Esophagus muscularis mucosa (tissue), 4 donors: ENCODE results near the gene WDR62. TPM values are rescaled to one million over a fixed set of nuclear protein-coding genes. Genes with fewer than 3 reads are reported as not detected.

Source experiments
- DNase-seq: peaks from one replicate; pipeline ENCODE4 v3.0.0-alpha.2; 2017; ENCODE audit errors: extremely low spot score
- H3K27ac ChIP-seq, 4 donors: fragments of 200-600 bp; sonication (generic); replicated peaks in 1 of 4; 1 replicate in 3 of 4; 2 replicates in 1 of 4; pipeline ENCODE4 v1.5.1; 2016 to 2019; ENCODE audit warnings: mild to moderate bottlenecking in 1 of 4
- H3K27me3 ChIP-seq, 4 donors: fragments of 200-600 bp; sonication (generic); one replicate each; pipeline versions ENCODE4 v1.5.1 to v1.6.0; 2016 to 2019
- H3K36me3 ChIP-seq, 4 donors: fragments of 200-600 bp; sonication (generic); one replicate each; pipeline ENCODE4 v1.5.1; 2016 to 2019
- H3K4me1 ChIP-seq, 4 donors: fragments of 200-600 bp; sonication (generic); one replicate each; pipeline ENCODE4 v1.5.1; 2016 to 2019
- H3K4me3 ChIP-seq, 4 donors: fragments of 200-600 bp; sonication (generic); 1 replicate in 2 of 4; 2 replicates in 2 of 4; pipeline ENCODE4 v1.5.1; 2016 to 2019; ENCODE audit warnings: mild to moderate bottlenecking in 4 of 4, moderate library complexity in 1 of 4
- H3K9me3 ChIP-seq, 4 donors: fragments of 200-600 bp; sonication (generic); 1 replicate in 3 of 4; 2 replicates in 1 of 4; pipeline ENCODE4 v1.5.1; 2016 to 2019
- EP300 ChIP-seq: sonication (generic); formaldehyde crosslinking; IDR thresholded peaks from one replicate; pipeline ENCODE4 v1.6.1; 2017; ENCODE audit warnings: antibody characterized with exemption
- POLR2A ChIP-seq: fragments of 450-650 bp; IDR thresholded peaks from one replicate; pipeline ENCODE4 v1.6.1; 2017; ENCODE audit warnings: antibody characterized with exemption, moderate library complexity, mild to moderate bottlenecking, low read depth
- POLR2AphosphoS5 ChIP-seq, 2 donors: sonication (generic); formaldehyde crosslinking; IDR thresholded peaks; one replicate each; pipeline ENCODE4 v1.6.1; 2017; ENCODE audit warnings: antibody characterized with exemption in 2 of 2
- WGBS: methylation state at CpG from one replicate; pipeline ENCODE4 v1.1.5; 2018; 5-methylcytosine and 5-hydroxymethylcytosine counted together
- intact Hi-C: fragments of 100-400 bp; cut with DNase I; formaldehyde crosslinking; loops from one replicate; pipeline ENCODE4 v1.15.1; 2023
- total RNA-seq, 4 donors: library from RNA; depleted of rRNA; stranded (reverse); fragments of >200 nt; gene quantifications; one replicate each; pipeline versions ENCODE4 v1.1.0 to v1.2.1, GENCODE V29; 2016
- TF ChIP-seq, protein P1 (sequence below), 3 experiments: fragments of 200-600 bp in 2 of 3; fragments of 450-650 bp in 1 of 3; sonication (generic) in 2 of 3; IDR thresholded peaks; one replicate each; pipeline ENCODE4 v1.5.1; 2017 to 2019; ENCODE audit warnings: antibody characterized with exemption in 3 of 3, mild to moderate bottlenecking in 2 of 3, moderate library complexity in 1 of 3

The WDR62 gene
- total RNA-seq, 4 donors from 2014 or later = 0.26 to 0.52 (median 0.50) TPM; not detected in 1

DNA sequence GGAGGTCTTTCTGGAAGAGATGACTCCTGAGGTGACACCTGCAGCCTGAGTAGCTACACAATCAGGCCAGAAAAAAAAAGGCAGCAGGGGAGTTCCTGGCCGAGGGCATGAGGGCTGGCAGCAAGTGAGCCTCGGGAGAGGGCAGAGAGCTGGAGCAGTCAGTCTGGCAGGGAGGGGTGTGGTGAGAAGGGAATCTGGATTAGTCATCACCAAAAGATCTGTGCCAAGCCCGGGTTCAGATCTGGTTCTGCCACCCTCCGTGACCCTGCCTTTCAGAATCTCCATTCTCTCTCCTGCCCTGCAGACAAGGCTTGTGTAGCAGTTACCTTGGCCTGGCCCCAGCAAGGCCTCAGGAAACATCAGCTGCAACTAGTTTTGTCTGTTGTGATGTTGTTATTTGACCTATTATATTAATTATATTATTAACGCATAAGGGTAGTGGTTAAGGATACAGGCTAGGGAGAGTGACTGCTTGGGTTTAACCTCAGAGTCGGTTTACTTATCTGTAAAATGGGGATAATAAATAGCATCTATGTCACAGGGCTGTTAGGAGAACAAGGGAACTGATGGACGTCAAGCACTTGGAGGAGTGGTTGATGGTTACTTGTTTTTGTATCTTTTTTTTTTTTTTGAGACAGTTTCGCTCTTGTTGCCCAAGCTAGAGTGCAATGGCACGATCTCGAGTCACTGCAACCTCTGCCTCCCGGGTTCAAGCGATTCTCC is 82.4 kb downstream of the WDR62 start:
- WGBS = 58% methylated on average over 12 of the region's 12 CpGs
- Histone ChIP-seq H3K4me3 (peak overlapping the region in 1 of 4 donors; percentile 1), H3K36me3 (peaks cover 0 to 5% (median 2%) of the 10 kb centered on the region in 4 donors), H3K4me1 (peaks cover 23 to 46% (median 42%) of the 10 kb centered on the region in 4 donors), H3K27me3 (no peaks in the 10 kb centered on the region), H3K9me3 (no peaks in the 10 kb centered on the region), H3K27ac (peak overlapping the region; percentile 49 to 92 (median 73))
- DNase-seq = no peak
- TF ChIP-seq, protein P1, sequence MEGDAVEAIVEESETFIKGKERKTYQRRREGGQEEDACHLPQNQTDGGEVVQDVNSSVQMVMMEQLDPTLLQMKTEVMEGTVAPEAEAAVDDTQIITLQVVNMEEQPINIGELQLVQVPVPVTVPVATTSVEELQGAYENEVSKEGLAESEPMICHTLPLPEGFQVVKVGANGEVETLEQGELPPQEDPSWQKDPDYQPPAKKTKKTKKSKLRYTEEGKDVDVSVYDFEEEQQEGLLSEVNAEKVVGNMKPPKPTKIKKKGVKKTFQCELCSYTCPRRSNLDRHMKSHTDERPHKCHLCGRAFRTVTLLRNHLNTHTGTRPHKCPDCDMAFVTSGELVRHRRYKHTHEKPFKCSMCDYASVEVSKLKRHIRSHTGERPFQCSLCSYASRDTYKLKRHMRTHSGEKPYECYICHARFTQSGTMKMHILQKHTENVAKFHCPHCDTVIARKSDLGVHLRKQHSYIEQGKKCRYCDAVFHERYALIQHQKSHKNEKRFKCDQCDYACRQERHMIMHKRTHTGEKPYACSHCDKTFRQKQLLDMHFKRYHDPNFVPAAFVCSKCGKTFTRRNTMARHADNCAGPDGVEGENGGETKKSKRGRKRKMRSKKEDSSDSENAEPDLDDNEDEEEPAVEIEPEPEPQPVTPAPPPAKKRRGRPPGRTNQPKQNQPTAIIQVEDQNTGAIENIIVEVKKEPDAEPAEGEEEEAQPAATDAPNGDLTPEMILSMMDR (IDR thresholded peaks at IDR 0.05) = no peak
- peak; percentile 30 to 55 for TF ChIP-seq POLR2AphosphoS5 (IDR thresholded peaks at IDR 0.05)
- intact Hi-C loops = loop anchor here (10.0 kb wide), 1 partner anchor 78 kb away; the partner anchor contains the start of genes ZNF146 and ZNF565

DNA sequence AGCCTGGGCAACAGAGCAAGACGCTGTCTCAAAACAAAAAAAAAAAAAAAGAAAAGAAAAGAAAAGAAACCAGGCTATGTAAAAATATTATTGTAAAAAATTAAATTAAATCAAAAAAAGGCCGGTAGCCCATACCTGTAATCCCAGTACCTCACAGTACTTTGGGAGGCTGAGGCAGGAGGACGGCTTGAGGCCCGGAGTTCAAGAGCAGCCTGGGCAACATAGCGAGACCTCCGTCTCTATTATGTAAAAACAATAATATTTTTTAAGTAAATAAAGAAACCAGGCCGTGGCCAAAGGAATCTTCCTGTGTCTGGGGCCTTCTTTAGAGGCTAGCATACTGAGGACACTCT is 84.4 kb downstream of the WDR62 start:
- peak overlapping the region; percentile 92 to 100 (median 96) for H3K27ac ChIP-seq
- no peak for DNase-seq
- TF ChIP-seq EP300 = no peak
- TF ChIP-seq, protein P1 (IDR thresholded peaks at IDR 0.05) = no peak
- TF ChIP-seq POLR2AphosphoS5 (IDR thresholded peaks at IDR 0.05) = no peak
- TF ChIP-seq POLR2A = no peak
- 58% methylated on average over 7 of the region's 7 CpGs for WGBS
- H3K27me3 ChIP-seq = no peaks in the 10 kb centered on the region
- H3K4me3 ChIP-seq = peak overlapping the region; percentile 74 to 97 (median 76)
- H3K9me3 ChIP-seq = no peaks in the 10 kb centered on the region
- peaks cover 23 to 51% (median 43%) of the 10 kb centered on the region in 4 donors for H3K4me1 ChIP-seq
- intact Hi-C loops = loop anchor here (10.0 kb wide), 1 partner anchor 76 kb away; the partner anchor contains the start of genes ZNF146 and ZNF565
- H3K36me3 ChIP-seq = peaks cover 10 to 24% (median 21%) of the 10 kb centered on the region in 4 donors

DNA sequence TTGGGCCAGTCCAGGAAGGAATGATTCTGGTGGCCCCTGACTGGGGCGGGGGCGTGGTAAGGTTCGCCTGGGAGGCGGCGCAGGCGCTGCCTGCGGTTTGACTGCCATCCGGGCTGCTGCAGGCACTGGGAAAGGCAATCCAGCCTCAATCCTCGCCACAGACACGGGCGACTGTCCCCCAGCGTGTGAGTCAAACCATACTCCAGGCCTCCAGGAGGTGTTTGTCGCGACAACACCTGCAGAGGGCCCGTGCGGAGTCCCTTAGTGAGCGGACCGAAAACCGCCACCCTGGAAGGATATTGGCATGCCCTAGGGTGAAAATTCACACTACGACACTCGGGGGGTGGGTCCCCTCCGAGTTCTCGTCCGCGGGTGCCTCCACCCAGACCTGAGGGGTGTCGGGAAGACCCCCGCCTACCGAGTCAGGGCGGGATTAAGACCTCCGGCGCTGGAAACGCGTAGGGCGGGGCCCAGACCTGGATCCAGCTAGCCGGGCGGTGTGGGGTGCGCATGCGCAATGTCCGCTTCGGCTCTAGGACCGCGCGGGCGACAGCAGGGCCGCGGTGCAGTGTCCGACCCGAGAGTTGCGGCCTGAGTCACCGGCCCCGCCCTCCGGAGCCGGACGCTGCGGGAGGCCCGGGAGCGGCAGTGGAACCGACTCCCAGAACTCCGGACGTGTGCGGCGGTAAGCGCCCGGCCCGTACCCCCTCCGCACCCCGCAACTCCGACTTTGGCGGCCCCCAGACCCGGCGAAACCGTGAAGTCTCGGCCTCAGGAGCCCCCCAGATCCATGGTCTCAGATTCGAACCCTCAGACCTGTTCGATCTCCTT is 85.0 kb downstream of the WDR62 start, which contains the start of gene CAPNS1:
Gene CAPNS1 (plus strand): TSS at position 594 of the 831 bp plus-strand sequence. CDS start 946 bp downstream, outside the sequence.
- WGBS = under 1% methylated on average over 36 of the region's 75 CpGs
- H3K4me3 ChIP-seq = peak within 1 kb of the TSS; percentile 74 to 97 (median 76)
- H3K27ac ChIP-seq = peak within 1 kb of the TSS; percentile 92 to 100 (median 96)
- H3K9me3 ChIP-seq = no peaks in the 10 kb centered on the region
- peaks cover 23 to 51% (median 43%) of the 10 kb centered on the region in 4 donors for H3K4me1 ChIP-seq
- no peak for TF ChIP-seq EP300
- TF ChIP-seq POLR2AphosphoS5 (IDR thresholded peaks at IDR 0.05) = peak; percentile 98 to 99
- TF ChIP-seq, protein P1 (IDR thresholded peaks at IDR 0.05) = peak in 2 of 3 experiments; percentile 5 to 24
- peak; percentile 96 for TF ChIP-seq POLR2A
- intact Hi-C loops = loop anchor here (10.0 kb wide), 1 partner anchor 75 kb away; the partner anchor contains the start of genes ZNF146 and ZNF565
- peak; percentile 98 for DNase-seq
- H3K36me3 ChIP-seq = peaks cover 10 to 30% (median 27%) of the 10 kb centered on the region in 4 donors
- no peaks in the 10 kb centered on the region for H3K27me3 ChIP-seq

DNA sequence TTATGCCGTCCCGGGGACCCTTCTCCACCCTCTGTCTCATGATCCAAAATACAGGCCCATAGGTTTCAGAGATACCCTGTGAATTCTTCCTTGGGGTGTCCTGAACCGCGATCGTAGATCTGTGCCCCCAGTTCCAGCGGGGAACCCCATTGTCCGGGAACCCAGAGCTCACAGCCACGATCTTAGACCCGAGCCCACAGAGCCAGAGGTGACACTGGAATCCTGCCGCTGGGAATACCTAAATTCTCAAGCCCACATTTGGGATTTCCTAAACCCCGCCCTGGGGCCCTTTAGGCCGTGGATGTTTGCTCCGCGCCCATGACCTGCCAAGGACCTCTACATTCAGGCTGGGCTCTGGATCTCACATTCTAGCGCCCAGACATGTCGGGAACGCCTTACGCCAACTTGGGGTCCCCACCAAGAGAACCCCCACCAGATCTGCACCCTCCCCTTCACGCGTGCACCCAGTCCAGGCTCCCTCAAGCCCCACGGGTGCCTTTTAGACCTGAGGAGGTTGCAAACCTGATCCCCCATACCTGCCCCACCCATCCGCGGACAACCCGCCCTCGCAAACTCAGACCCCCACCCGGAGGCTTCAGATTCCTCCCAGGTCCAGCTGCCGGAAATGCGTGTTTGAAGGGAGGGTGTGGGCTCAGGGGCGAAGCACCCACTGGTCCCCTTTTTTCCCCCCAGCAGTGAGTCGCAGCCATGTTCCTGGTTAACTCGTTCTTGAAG is 85.8 kb downstream of the WDR62 start:
- no peak for TF ChIP-seq EP300
- TF ChIP-seq, protein P1 (IDR thresholded peaks at IDR 0.05) = no peak
- TF ChIP-seq POLR2A = no peak
- TF ChIP-seq POLR2AphosphoS5 (IDR thresholded peaks at IDR 0.05) = no peak
- 0% methylated on average over 16 of the region's 31 CpGs for WGBS
- intact Hi-C loops = no loop called here
- Histone ChIP-seq H3K4me3 (peak overlapping the region; percentile 74 to 97 (median 76)), H3K27me3 (no peaks in the 10 kb centered on the region), H3K27ac (peak overlapping the region; percentile 92 to 100 (median 96)), H3K4me1 (peaks cover 23 to 51% (median 43%) of the 10 kb centered on the region in 4 donors), H3K9me3 (no peaks in the 10 kb centered on the region), H3K36me3 (peaks cover 14 to 38% (median 35%) of the 10 kb centered on the region in 4 donors)
- DNase-seq = no peak
